A549 (cell line): ENCODE measurements around the gene RNF40. TPM values are rescaled to one million over a fixed set of nuclear protein-coding genes. Genes with fewer than 3 reads are reported as not detected.

Experiments used
- ATAC-seq, 2 experiments: fragments of 200-7000 bp in 1 of 2; fragments of >200 bp in 1 of 2; cut with Nextera tagmentation in 1 of 2; cut with Tn5 transposase in 1 of 2; 3 replicates each; pipeline versions ENCODE4 v1.8.0 to v1.9.1; 2018 to 2020; ENCODE audit warnings: mild to moderate bottlenecking in 1 of 2, moderate library complexity in 1 of 2
- CTCF ChIA-PET: fragments of 300-600 bp; sonication (Branson Sonifier 250); formaldehyde crosslinking; extraction: SDS; loops from one replicate; lab custom pipeline; 2021; ENCODE audit warnings: antibody characterized with exemption, inconsistent platforms; lab: Yijun Ruan, JAX
- POLR2A ChIA-PET: fragments of 350-600 bp; formaldehyde crosslinking; extraction: SDS; loops from one replicate; lab custom pipeline; 2021; ENCODE audit warnings: antibody characterized with exemption, inconsistent platforms; lab: Yijun Ruan, JAX
- DNase-seq, 2 experiments: peaks; one replicate each; pipeline versions ENCODE4 v3.0.0 to v3.0.0-alpha.2; 2011 to 2016; ENCODE audit warnings: low read depth in 1 of 2, low spot score in 1 of 2
- FAIRE-seq: peaks from 2 replicates; lab custom pipeline; 2011; peaks lifted over from hg19 to GRCh38; lab: Jason Lieb, UNC
- H3K27ac ChIP-seq, 2 experiments: fragments of >200 bp; sonication (Bioruptor Twin); formaldehyde crosslinking; 3 replicates each; pipeline ENCODE4 v1.5.1; 2016 to 2017
- H3K4me1 ChIP-seq: fragments of >200 bp; sonication (Bioruptor Twin); formaldehyde crosslinking; 3 replicates; pipeline ENCODE4 v1.6.1; 2016
- H3K4me2 ChIP-seq: fragments of >200 bp; sonication (Bioruptor Twin); formaldehyde crosslinking; 3 replicates; pipeline ENCODE4 v1.6.1; 2016
- H3K4me3 ChIP-seq: fragments of >200 bp; sonication (Bioruptor Twin); formaldehyde crosslinking; 3 replicates; pipeline ENCODE4 v1.5.1; 2016
- H3K9me3 ChIP-seq: fragments of >200 bp; sonication (Bioruptor Twin); formaldehyde crosslinking; 3 replicates; pipeline ENCODE4 v1.6.1; 2016
- BHLHE40 ChIP-seq: IDR thresholded peaks from 2 replicates; pipeline ENCODE4 v1.6.1; 2012; ENCODE audit warnings: low read depth, low read length, inconsistent platforms
- CHD4 ChIP-seq: fragments of 200-600 bp; sonication (generic); IDR thresholded peaks from 2 replicates; pipeline ENCODE4 v1.6.1; 2016; ENCODE audit warnings: antibody characterized with exemption, mild to moderate bottlenecking, borderline replicate concordance
- CTCF ChIP-seq: fragments of >200 bp; sonication (Bioruptor Twin); formaldehyde crosslinking; IDR thresholded peaks from 3 replicates; pipeline ENCODE4 v1.5.1; 2016
- EP300 ChIP-seq, 2 experiments: fragments of >200 bp; sonication (Bioruptor Twin); formaldehyde crosslinking; IDR thresholded peaks; 2 replicates in 1 of 2; 3 replicates in 1 of 2; pipeline ENCODE4 v1.6.1; 2016 to 2017
- FOSB ChIP-seq: fragments of 250-450 bp; sonication (Bioruptor Pico); IDR thresholded peaks from 2 replicates; pipeline ENCODE4 v1.5.0; 2020; ENCODE audit warnings: mild to moderate bottlenecking, moderate library complexity
- HOXB13 ChIP-seq: fragments of 250-450 bp; sonication (Bioruptor Pico); IDR thresholded peaks from 2 replicates; pipeline ENCODE4 v1.5.0; 2020; ENCODE audit warnings: low read depth, mild to moderate bottlenecking, moderate library complexity
- JUNB ChIP-seq: fragments of >200 bp; sonication (Bioruptor Twin); formaldehyde crosslinking; IDR thresholded peaks from 2 replicates; pipeline ENCODE4 v1.6.1; 2016
- KDM5A ChIP-seq: fragments of 200-600 bp; sonication (generic); IDR thresholded peaks from 2 replicates; pipeline ENCODE4 v1.6.1; 2016; ENCODE audit warnings: antibody characterized with exemption, mild to moderate bottlenecking
- NFE2L2 ChIP-seq: fragments of 150-350 bp; conservative IDR thresholded peaks from 2 replicates; pipeline ENCODE4 v1.6.1; 2014; ENCODE audit warnings: low read length
- POLR2AphosphoS2 ChIP-seq: conservative IDR thresholded peaks from 2 replicates; pipeline ENCODE4 v1.6.1; 2012; ENCODE audit warnings: low read length, improper control_type of control experiment, inconsistent platforms
- RAD21 ChIP-seq, 2 experiments: fragments of >200 bp in 1 of 2; sonication (Bioruptor Twin) in 1 of 2; formaldehyde crosslinking in 1 of 2; IDR thresholded peaks in 1 of 2; conservative IDR thresholded peaks in 1 of 2; 2 replicates in 1 of 2; 3 replicates in 1 of 2; pipeline ENCODE4 v1.6.1; 2012 to 2018; ENCODE audit warnings: inconsistent platforms in 1 of 2
- RARB ChIP-seq: fragments of 250-450 bp; sonication (Bioruptor Pico); IDR thresholded peaks from 2 replicates; pipeline ENCODE4 v1.8.0; 2021; ENCODE audit warnings: mild to moderate bottlenecking, moderate library complexity
- RFX5 ChIP-seq: fragments of 450-650 bp; IDR thresholded peaks from 2 replicates; pipeline ENCODE4 v1.7.1; 2014; ENCODE audit warnings: antibody characterized with exemption, mild to moderate bottlenecking, moderate library complexity
- SMC3 ChIP-seq: fragments of >200 bp; sonication (Bioruptor Twin); formaldehyde crosslinking; IDR thresholded peaks from 3 replicates; pipeline ENCODE4 v1.6.1; 2018; ENCODE audit warnings: inconsistent platforms
- TFCP2L1 ChIP-seq: fragments of 250-450 bp; sonication (Bioruptor Pico); IDR thresholded peaks from 2 replicates; pipeline ENCODE4 v1.5.0; 2021; ENCODE audit warnings: mild to moderate bottlenecking
- ZFP36 ChIP-seq: fragments of 450-650 bp; IDR thresholded peaks from 2 replicates; pipeline ENCODE4 v1.6.1; 2014; ENCODE audit warnings: borderline replicate concordance; ENCODE audit not compliant: partially characterized antibody
- ZSCAN20 ChIP-seq: fragments of 250-450 bp; sonication (Bioruptor Pico); IDR thresholded peaks from 2 replicates; pipeline ENCODE4 v1.8.0; 2022; ENCODE audit warnings: mild to moderate bottlenecking, moderate library complexity
- WGBS: methylation state at CpG from one replicate; pipeline ENCODE4 v1.1.6; 2017; ENCODE audit errors: missing lambda C conversion rate; 5-methylcytosine and 5-hydroxymethylcytosine counted together
- polyA plus RNA-seq, 4 experiments: library from polyadenylated mRNA; depleted of rRNA in 3 of 4; stranded (reverse); fragments of >200 nt; fragmentation: RNase III in 1 of 4; extraction: RNeasy Plus Mini Kit Qiagen cat#74134 plus additional on column Dnase treatment in 1 of 4; gene quantifications; 2 replicates in 3 of 4; 3 replicates in 1 of 4; pipeline ENCODE4 v1.2.3, GENCODE V29; 2011 to 2017
- TF ChIP-seq, protein P1 (sequence below): IDR thresholded peaks from 2 replicates; pipeline ENCODE4 v1.6.1; 2012; ENCODE audit warnings: low read depth, borderline replicate concordance
- TF ChIP-seq, protein P2 (sequence below): IDR thresholded peaks from 2 replicates; pipeline ENCODE4 v1.6.1; 2012
- TF ChIP-seq, protein P3 (sequence below): fragments of 150-350 bp; IDR thresholded peaks from 2 replicates; pipeline ENCODE4 v1.6.1; 2014; ENCODE audit warnings: low read depth, mild to moderate bottlenecking, low read length
- TF ChIP-seq, protein P4 (sequence below): fragments of 250-450 bp; sonication (Bioruptor Pico); IDR thresholded peaks from 2 replicates; pipeline ENCODE4 v1.5.0; 2020; ENCODE audit warnings: low read depth, mild to moderate bottlenecking, moderate library complexity

The RNF40 gene
- polyA plus RNA-seq, 2 of the 4 experiments (the other 2 are of a cell fraction), result 66.1 to 69.9 TPM

- H3K4me3 ChIP-seq, result no peak overlapping the region
- no peak overlapping the region for H3K4me2 ChIP-seq
- TF ChIP-seq BHLHE40 (no peak), ZFP36 (no peak), RARB (no peak), RFX5 (no peak), CTCF (no peak), FOSB (no peak)
- TF ChIP-seq, protein P1, sequence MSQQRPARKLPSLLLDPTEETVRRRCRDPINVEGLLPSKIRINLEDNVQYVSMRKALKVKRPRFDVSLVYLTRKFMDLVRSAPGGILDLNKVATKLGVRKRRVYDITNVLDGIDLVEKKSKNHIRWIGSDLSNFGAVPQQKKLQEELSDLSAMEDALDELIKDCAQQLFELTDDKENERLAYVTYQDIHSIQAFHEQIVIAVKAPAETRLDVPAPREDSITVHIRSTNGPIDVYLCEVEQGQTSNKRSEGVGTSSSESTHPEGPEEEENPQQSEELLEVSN, result no peak
- TF ChIP-seq, protein P2, sequence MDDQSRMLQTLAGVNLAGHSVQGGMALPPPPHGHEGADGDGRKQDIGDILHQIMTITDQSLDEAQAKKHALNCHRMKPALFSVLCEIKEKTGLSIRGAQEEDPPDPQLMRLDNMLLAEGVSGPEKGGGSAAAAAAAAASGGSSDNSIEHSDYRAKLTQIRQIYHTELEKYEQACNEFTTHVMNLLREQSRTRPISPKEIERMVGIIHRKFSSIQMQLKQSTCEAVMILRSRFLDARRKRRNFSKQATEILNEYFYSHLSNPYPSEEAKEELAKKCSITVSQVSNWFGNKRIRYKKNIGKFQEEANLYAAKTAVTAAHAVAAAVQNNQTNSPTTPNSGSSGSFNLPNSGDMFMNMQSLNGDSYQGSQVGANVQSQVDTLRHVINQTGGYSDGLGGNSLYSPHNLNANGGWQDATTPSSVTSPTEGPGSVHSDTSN, result no peak
- TF ChIP-seq, protein P3, sequence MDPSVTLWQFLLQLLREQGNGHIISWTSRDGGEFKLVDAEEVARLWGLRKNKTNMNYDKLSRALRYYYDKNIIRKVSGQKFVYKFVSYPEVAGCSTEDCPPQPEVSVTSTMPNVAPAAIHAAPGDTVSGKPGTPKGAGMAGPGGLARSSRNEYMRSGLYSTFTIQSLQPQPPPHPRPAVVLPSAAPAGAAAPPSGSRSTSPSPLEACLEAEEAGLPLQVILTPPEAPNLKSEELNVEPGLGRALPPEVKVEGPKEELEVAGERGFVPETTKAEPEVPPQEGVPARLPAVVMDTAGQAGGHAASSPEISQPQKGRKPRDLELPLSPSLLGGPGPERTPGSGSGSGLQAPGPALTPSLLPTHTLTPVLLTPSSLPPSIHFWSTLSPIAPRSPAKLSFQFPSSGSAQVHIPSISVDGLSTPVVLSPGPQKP, result no peak
- TF ChIP-seq, protein P4, sequence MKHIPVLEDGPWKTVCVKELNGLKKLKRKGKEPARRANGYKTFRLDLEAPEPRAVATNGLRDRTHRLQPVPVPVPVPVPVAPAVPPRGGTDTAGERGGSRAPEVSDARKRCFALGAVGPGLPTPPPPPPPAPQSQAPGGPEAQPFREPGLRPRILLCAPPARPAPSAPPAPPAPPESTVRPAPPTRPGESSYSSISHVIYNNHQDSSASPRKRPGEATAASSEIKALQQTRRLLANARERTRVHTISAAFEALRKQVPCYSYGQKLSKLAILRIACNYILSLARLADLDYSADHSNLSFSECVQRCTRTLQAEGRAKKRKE (CRISPR knock-in tag), result no peak
- TF ChIP-seq, all 56 proteins: peak for 0
- ChIA-PET POLR2A (no interaction called here), CTCF (interaction anchor here (1.0 to 6.8 kb wide), 3 partner anchors 10 to 20 kb away, joined by 3 to 35 read pairs (median 20); no protein-coding TSS in a partner anchor)
- FAIRE-seq (no peak), DNase-seq (no peak), ATAC-seq (no peak)
- H3K27ac ChIP-seq, result no peak overlapping the region
- no peaks in the 10 kb centered on the region for H3K9me3 ChIP-seq
- WGBS, result 84% methylated on average over 3 of the region's 3 CpGs
- no peaks in the 10 kb centered on the region for H3K4me1 ChIP-seq
These were observed 32.5 kb downstream of the RNF40 start for GRCh38 chr16:30794634-30795033.

DNA sequence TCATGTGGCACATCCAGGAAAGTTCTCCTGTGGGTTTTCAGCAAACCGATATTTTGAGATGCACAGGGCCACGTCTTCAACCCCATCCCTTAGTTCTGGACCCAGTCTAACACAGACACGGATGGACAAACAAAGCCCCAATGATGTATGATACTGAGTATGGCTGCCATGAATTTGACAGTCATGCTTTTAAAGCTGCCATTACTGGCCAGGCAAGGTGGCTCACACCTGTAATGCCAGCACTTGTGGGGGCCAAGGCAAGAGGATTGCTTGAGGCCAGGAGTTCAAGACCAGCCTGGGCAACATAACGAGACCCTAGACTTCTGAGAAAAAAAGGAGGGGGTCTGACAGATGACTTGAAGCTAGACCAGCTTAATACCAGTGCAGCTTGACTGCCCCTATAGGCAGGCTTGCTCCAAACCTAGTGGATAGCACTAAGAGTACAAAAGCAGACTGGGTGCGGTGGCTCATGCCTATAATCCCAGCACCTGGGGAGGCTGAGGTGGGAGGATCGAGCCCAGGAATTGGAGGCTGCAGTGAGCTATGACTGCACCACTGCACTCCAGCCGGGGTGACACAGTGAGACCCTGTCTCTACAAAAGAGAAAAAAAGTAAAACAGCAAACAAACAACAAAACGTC, 35.7 kb downstream of the RNF40 start:
- no peak for TF ChIP-seq ZFP36
- TF ChIP-seq, protein P4 (CRISPR knock-in tag), result no peak
- no peak for TF ChIP-seq ZSCAN20 (CRISPR knock-in tag)
- peak; percentile 57 for TF ChIP-seq NFE2L2
- FAIRE-seq (no peak), DNase-seq (peak in 1 of 2 experiments; percentile 51), ATAC-seq (peak; percentile 84 to 90; a peak in 5 of 6 replicates)
- no peak overlapping the region for H3K27ac ChIP-seq
- POLR2A ChIA-PET, result interaction anchor here (1.5 kb wide), 1 partner anchor 8 kb away, joined by 4 read pairs; no protein-coding TSS in a partner anchor
- H3K9me3 ChIP-seq, result no peaks in the 10 kb centered on the region
- no peaks in the 10 kb centered on the region for H3K4me1 ChIP-seq
- H3K4me3 ChIP-seq, result no peak overlapping the region
- 52% methylated on average over 8 of the region's 8 CpGs for WGBS
- H3K4me2 ChIP-seq, result no peak overlapping the region
- CTCF ChIA-PET, result interaction anchor here (0.6 to 2.0 kb wide), 5 partner anchors 10 to 207 kb away, joined by 3 to 9 read pairs (median 5); partner anchors contain the start of gene ZNF629

DNA sequence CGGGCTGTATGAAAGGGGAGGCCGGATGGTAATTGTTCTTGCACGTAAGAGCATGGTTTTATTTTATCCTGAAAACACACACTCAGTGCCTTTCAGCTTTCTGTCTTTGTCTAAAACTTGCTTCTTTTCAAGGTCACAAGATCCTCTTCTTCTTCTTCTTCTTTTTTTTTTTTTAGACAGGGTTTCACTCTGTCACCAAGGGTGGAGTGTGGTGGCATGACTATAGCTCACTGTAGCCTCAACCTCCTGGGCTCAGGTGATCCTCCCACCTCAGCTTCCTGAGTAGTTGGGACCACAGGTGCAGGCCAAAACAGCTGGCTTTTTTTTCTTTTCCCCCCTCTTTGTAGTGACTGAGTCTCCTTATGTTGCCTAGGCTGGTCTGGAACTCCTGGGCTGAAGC, 40.8 kb downstream of the RNF40 start:
- CTCF ChIA-PET, result interaction anchor here (0.6 to 5.6 kb wide), 6 partner anchors 10 to 123 kb away, joined by 3 to 41 read pairs (median 4); no protein-coding TSS in a partner anchor
- no peak for FAIRE-seq
- 86% methylated on average over 3 of the region's 3 CpGs for WGBS
- POLR2A ChIA-PET, result interaction anchor here (0.6 kb wide), 1 partner anchor 102 kb away, joined by 5 read pairs; no protein-coding TSS in a partner anchor
- ATAC-seq, result no peak
- H3K27ac ChIP-seq, result no peak overlapping the region
- DNase-seq, result no peak
- H3K4me2 ChIP-seq, result no peak overlapping the region
- H3K4me3 ChIP-seq, result no peak overlapping the region
- no peaks in the 10 kb centered on the region for H3K9me3 ChIP-seq
- no peak for TF ChIP-seq CHD4
- TF ChIP-seq KDM5A, result no peak
- no peak for TF ChIP-seq JUNB
- no peak for TF ChIP-seq EP300 (IDR thresholded peaks at IDR 0.05)
- no peak for TF ChIP-seq ZFP36
- no peak for TF ChIP-seq POLR2AphosphoS2
- TF ChIP-seq SMC3, result no peak
- no peak for TF ChIP-seq RAD21 (conservative IDR thresholded peaks at IDR 0.05 in 1 of 2, IDR thresholded peaks at IDR 0.05 in 1 of 2)
- no peak for TF ChIP-seq HOXB13
- no peak for TF ChIP-seq TFCP2L1 (CRISPR knock-in tag)
- TF ChIP-seq, all 56 proteins: peak for 0
- H3K4me1 ChIP-seq, result peaks cover 8% of the 10 kb centered on the region; the same call in 1 of the 3 replicates
